Measurements from ENCODE around the gene RASSF8. TPM values are rescaled to one million over a fixed set of nuclear protein-coding genes. Genes with fewer than 3 reads are reported as not detected.

RASSF8 gene
- total and polyA plus RNA-seq, 2 donors from 2014 or later = 12.0 to 52.8 TPM

DNA sequence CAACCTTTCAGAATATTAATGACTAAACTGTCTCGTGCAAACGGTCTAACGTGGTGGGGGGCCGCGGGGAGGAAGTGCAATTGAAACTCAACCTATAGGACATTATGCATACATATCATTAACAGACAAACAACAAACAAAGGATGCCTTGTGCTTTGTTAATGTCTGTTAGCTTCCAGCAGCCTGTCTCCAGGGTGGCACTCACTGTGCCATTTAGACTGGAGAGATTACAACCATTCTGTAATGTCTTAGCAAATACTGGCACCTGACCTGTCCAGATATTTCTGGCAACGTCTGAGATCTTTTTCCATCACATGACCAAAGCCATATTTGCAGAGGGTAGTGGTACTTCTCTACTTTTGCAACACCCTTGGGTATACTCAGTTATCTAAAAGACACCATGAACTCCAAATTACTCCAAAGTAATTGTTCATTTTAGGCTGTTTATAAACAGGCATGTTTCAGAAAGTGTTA is 154.7 kb downstream of the RASSF8 start:
- H3K4me3 ChIP-seq (ENCODE audit: low read length in 3 of 3) = peak overlapping the region in 1 of 3 donors; percentile 68
- TF ChIP-seq CTCF (IDR thresholded peaks at IDR 0.05; ENCODE audit: borderline replicate concordance, extremely low read depth, insufficient read depth) = no peak
- H3K9me3 ChIP-seq (ENCODE audit: control insufficient read depth in 2 of 3, insufficient read depth in 1 of 3, low read length in 3 of 3) = no peaks in the 10 kb centered on the region
- H3K27ac ChIP-seq (ENCODE audit: low read depth in 2 of 2, low read length in 2 of 2) = no peak overlapping the region
- no peak overlapping the region for H3K9ac ChIP-seq (ENCODE audit: low read length in 3 of 3)
- peaks cover 0 to 16% (median 4%) of the 10 kb centered on the region in 3 donors for H3K4me1 ChIP-seq (ENCODE audit: control insufficient read depth in 2 of 3, insufficient read depth in 2 of 3, low read depth in 1 of 3, low read length in 3 of 3)
- intact Hi-C loops (cut with DNase I) = no loop called here
- H3K36me3 ChIP-seq (ENCODE audit: control insufficient read depth in 2 of 3, insufficient read depth in 3 of 3, low read length in 3 of 3) = no peaks in the 10 kb centered on the region
- no peaks in the 10 kb centered on the region for H3K27me3 ChIP-seq (ENCODE audit: control insufficient read depth, insufficient read depth, low read length)
- FAIRE-seq (no peak), DNase-seq (no peak)

DNA sequence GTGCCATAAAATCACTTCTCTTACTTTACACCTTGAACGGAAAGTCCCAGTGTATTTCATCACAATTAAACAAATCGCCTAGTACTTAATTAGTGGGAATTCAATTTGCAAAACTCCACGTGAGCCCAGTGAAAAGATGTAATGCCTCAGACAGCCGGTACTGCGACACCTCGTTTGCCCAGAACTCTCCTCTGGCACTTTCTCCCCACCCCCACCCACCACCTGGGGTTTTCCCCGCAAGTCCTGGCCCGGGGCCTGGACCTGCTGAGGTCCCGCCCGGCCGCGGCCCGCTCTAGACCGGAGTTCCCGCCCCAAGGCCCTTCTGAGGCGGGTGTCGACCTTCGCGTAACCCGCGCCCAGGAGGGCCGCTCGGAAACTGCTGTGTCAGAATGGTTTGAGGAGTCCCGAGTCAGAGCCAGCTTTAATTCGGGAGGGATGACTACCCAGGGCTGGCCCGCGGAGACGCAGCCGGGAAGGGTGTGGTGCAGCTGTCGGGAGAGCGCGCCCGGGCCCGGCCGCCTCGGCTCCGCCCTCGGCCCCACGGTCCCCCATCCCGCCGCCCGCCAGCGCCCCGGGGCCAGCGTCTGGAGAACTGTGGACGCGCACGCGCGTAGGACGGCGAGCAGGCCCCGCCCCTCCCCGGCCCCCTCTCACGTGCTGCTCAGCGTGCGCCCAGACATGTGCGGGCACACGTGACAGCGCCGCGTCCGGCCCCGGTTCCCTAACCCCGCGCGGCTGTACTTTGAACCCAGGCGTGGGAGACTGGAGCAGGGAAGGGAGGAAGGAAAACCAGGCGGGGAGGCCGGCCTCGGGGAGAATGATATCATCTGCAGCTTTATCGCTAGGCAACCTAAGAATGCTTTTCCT is 155.6 kb downstream of the RASSF8 start:
- H3K27me3 ChIP-seq (ENCODE audit: control insufficient read depth, insufficient read depth, low read length) = no peaks in the 10 kb centered on the region
- no peaks in the 10 kb centered on the region for H3K9me3 ChIP-seq (ENCODE audit: control insufficient read depth in 2 of 3, insufficient read depth in 1 of 3, low read length in 3 of 3)
- H3K4me1 ChIP-seq (ENCODE audit: control insufficient read depth in 2 of 3, insufficient read depth in 2 of 3, low read depth in 1 of 3, low read length in 3 of 3) = peaks cover 0 to 16% (median 4%) of the 10 kb centered on the region in 3 donors
- TF ChIP-seq CTCF (IDR thresholded peaks at IDR 0.05; ENCODE audit: borderline replicate concordance, extremely low read depth, insufficient read depth) = peak; percentile 8
- no peaks in the 10 kb centered on the region for H3K36me3 ChIP-seq (ENCODE audit: control insufficient read depth in 2 of 3, insufficient read depth in 3 of 3, low read length in 3 of 3)
- intact Hi-C loops (cut with DNase I) = no loop called here
- peak overlapping the region; percentile 26 to 85 (median 30) for H3K9ac ChIP-seq (ENCODE audit: low read length in 3 of 3)
- DNase-seq = peak; percentile 92 to 98 (median 95)
- peak overlapping the region; percentile 49 to 68 (median 52) for H3K4me3 ChIP-seq (ENCODE audit: low read length in 3 of 3)
- H3K27ac ChIP-seq (ENCODE audit: low read depth in 2 of 2, low read length in 2 of 2) = peak overlapping the region; percentile 93 to 94
- no peak for FAIRE-seq

DNA sequence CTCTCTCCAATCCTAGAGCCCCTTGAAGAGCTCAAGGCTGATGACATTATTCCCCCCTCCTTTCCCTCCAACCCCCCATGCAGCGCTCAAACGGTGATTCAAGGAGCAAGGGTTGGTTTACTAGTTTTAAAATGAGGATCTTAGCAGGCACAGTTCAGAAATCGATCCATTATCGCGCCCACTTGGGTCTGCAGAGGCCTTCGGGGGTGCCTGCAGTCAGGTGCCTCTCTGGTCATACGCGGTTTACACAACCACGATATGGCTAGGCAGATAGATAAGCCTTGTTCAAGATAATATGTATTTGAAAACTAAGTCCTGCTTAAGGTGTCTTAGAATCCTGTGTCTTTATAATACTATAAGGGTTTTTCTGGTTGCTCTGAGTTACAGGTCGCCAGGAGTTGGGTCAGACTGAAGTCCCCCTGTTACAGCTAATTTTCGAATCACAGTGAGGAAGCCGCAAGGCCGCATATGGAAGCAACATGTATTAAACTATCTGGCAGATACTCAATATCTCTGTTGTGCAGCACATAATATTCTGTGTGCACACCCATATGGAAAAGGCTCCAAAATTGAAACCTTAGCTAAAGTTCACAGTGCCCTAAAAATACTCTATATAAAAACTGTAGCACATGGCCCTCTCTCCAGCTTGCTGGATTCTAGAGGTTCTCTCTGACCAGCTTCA is 156.4 kb downstream of the RASSF8 start:
- Histone ChIP-seq H3K9me3 (ENCODE audit: control insufficient read depth in 2 of 3, insufficient read depth in 1 of 3, low read length in 3 of 3) (no peaks in the 10 kb centered on the region), H3K4me3 (ENCODE audit: low read length in 3 of 3) (peak overlapping the region; percentile 49 to 68 (median 52)), H3K27me3 (ENCODE audit: control insufficient read depth, insufficient read depth, low read length) (no peaks in the 10 kb centered on the region), H3K9ac (ENCODE audit: low read length in 3 of 3) (peak overlapping the region in 2 of 3 donors; percentile 26 to 85), H3K27ac (ENCODE audit: low read depth in 2 of 2, low read length in 2 of 2) (peak overlapping the region; percentile 93 to 94), H3K36me3 (ENCODE audit: control insufficient read depth in 2 of 3, insufficient read depth in 3 of 3, low read length in 3 of 3) (no peaks in the 10 kb centered on the region), H3K4me1 (ENCODE audit: control insufficient read depth in 2 of 3, insufficient read depth in 2 of 3, low read depth in 1 of 3, low read length in 3 of 3) (peaks cover 0 to 16% (median 4%) of the 10 kb centered on the region in 3 donors)
- FAIRE-seq (no peak), DNase-seq (no peak)
- intact Hi-C loops (cut with DNase I) = no loop called here
- TF ChIP-seq CTCF (IDR thresholded peaks at IDR 0.05; ENCODE audit: borderline replicate concordance, extremely low read depth, insufficient read depth) = no peak

All from kidney (tissue), 14 donors.